Left lobe of liver (tissue), 2 donors: ENCODE measurements around the gene BPIFB6. TPM values are rescaled to one million over a fixed set of nuclear protein-coding genes. Genes with fewer than 3 reads are reported as not detected.

ENCODE experiments used
- ATAC-seq: fragments of 200-7000 bp; cut with Tn5 transposase; one replicate; pipeline ENCODE4 v1.9.1; 2020; ENCODE audit warnings: mild to moderate bottlenecking, moderate library complexity
- DNase-seq: peaks from one replicate; pipeline ENCODE4 v3.0.0-alpha.2; 2020; ENCODE audit warnings: low spot score
- total RNA-seq: library from RNA; stranded (reverse); gene quantifications from one replicate; pipeline ENCODE4 v1.2.1, GENCODE V29; 2021
- donor health status: DM: no; HTN: no; CAD: no; lungs with moderate emphysema.
- donor health status: DM: no; HTN: yes; CAD: no.

BPIFB6 gene
- total RNA-seq, 1 donor from 2014 or later = not detected

DNA sequence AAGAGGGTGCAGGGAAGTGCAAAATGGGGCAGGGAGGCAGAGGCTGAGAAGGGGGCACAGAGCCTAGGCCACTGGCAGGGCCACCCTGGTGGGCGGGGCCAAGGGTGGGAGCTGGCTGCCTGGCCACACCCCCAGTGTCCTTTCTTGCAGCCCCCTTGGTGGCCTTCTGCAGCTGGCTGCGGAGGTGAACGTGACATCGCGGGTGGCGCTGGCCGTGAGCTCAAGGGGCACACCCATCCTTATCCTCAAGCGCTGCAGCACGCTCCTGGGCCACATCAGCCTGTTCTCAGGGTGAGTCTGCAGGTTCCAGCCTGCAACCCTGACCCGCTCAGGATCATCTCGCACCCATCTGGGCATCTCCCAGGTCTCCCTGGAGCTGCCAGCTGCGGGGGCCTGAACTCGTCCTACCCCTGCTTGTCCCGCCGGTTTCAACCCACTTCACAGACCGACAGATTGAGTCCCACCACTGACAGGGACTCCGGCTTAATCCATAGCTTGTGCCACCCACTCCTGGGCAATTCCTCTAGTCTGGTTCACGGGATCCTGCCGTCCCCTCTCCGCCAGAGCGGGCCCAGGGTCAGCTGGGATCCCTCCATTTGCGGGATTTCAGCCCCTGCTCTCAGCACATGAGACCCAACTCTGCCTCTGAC lies 28.4 kb downstream of the BPIFB6 start:
- no peak for DNase-seq
- ATAC-seq = no peak

DNA sequence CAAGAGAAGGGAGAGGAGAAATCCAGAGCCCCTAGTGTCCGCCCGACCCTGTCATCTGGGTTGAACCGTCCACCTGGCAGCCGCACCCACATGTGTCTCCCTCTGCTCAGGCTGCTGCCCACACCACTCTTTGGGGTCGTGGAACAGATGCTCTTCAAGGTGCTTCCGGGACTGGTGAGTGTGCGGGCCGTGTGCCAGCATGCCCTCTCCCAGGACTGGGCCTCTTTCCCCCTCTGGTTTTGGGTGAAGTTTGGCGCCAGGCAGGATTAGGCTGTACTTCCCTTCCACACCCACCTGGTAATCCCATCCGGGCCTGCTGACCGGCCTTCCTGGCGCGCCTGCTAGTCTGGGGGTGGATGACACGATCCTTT lies 30.2 kb downstream of the BPIFB6 start:
- DNase-seq (no peak), ATAC-seq (no peak)

DNA sequence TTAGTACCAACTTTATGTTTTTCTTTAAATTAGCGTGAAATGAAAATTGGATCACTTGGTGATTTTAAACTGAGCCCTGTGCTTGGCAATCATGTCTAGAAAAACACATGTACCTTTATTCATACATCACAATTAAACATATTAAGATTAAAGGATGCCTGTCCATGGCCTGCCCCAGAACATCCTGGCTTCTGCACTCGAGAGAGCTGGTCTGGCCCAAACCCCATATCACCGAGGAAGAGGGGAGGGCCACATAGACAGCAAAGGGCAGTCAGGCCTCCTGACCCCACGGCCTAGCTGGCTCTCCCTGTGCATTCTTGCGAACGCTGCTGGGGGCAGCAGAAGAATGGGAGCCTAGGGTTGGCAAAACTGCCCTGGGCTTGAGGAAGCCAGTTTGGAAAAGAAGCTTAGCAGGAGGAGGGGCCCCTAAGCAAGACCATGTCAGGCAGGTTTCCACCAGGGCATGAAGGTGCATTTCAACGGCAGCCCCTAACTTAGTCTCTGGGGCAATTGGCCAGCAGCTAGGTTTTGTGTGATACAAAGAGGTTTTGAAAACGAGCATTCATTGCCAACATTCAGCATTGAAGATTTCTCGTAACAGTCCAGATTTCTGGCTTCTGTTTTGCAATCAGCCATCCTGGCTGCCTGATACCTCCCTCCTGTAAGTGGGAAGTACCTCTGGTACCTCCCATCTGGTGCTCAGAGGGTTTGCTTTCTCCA lies 30.8 kb downstream of the BPIFB6 start:
- DNase-seq (no peak), ATAC-seq (no peak)

DNA sequence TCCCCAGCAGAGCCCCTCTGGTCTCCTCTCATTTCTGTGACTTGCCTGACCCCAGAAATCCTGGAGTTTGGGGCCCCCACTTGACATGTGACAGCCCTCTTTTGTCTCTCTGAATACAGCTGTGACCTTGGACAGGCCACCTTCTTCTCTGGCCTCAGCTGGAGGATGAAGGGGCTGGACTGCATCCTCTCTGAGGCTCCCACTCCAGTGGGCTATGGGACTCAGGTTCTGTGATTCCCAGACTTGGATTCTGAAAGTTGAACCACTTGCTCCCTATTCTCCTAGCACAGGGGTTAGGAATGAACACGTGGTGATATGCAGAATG lies 31.3 kb downstream of the BPIFB6 start:
- DNase-seq (no peak), ATAC-seq (no peak)

DNA sequence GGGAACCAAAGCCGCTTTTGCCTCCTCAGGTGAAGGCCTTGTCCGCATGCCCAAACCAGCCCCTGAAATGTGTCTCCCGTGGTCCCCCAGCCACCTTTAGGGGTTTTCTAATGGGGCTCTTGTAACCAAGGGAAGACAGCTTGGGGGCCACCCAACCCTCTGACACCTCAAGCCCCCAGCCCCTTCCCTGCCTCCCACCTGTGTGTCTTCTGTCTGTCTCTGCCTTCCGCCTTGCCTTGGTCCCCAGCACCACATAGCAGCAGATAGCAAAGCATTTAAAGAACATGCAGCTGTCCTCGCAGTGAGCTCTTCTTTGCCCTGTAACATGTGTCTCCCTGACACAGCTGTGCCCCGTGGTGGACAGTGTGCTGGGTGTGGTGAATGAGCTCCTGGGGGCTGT lies 31.8 kb downstream of the BPIFB6 start:
- ATAC-seq (no peak), DNase-seq (no peak)

DNA sequence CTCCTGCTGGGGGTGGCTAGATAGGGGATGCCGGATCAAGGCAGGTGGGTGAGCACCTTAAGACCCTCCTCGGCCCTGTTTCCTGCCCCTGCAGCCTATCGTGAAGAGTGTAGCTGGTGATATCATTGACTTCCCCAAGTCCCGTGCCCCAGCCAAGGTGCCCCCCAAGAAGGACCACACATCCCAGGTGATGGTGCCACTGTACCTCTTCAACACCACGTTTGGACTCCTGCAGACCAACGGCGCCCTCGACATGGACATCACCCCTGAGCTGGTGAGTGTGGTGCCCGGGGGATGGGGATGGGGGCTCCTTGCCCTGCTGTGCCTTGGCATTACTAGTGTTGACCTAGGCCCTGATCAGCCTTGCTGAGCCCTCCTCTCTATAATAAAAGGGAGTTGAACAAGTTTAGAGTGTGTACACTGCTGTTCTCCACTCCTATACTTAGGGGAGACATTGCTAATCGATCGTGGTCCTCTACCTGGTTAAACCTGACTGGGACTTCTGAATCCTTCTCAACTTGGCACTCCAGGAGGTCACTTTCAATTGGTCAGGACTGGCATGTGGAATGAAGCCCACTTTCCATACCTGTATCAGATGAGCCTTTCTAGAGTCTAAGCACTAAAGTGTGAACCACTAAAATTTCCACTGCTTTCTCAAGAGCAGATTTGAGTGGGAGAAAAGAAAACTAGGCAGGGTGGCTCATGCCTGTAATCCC lies 33.3 kb downstream of the BPIFB6 start:
- no peak for ATAC-seq
- no peak for DNase-seq

DNA sequence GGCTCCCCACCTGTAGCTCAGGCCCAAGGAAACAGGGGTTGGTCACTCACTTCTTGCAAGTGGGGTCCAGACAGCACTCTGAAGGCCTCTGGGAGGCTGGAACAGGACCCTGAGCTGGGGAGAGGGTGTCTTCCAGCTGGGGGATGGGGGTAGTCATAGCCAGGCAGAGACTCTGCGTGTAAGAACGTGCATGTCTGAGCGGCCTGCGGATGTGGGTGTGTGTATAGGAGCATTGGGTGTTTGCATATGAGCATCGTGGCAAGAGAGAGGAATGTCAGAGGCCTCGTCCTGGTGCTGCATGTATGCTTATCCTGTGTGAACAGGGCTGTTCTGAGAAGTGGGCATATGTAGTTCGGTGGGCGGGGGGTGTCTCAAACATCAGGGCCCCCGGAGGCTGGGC lies 34.3 kb downstream of the BPIFB6 start:
- ATAC-seq (no peak), DNase-seq (no peak)

DNA sequence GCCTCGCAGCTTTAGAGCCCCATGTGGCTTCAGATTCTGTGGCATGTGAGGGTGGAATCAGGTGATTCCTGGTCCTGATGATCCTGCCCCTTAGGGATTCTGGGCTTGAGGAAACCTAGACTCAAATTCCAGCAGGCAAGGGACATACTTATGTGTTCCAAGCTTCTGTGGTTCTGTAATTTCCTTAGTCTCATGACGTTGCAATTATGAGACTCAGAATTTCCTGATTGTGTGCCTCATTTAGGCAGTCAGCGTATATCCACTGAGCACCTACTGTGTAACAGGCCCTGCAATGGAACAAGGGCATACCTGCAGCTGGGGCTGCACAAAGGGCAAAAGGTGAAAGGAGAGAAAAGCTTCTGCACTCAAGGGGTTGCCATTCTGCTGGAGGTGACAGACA lies 36.4 kb downstream of the BPIFB6 start:
- DNase-seq = no peak
- no peak for ATAC-seq

DNA sequence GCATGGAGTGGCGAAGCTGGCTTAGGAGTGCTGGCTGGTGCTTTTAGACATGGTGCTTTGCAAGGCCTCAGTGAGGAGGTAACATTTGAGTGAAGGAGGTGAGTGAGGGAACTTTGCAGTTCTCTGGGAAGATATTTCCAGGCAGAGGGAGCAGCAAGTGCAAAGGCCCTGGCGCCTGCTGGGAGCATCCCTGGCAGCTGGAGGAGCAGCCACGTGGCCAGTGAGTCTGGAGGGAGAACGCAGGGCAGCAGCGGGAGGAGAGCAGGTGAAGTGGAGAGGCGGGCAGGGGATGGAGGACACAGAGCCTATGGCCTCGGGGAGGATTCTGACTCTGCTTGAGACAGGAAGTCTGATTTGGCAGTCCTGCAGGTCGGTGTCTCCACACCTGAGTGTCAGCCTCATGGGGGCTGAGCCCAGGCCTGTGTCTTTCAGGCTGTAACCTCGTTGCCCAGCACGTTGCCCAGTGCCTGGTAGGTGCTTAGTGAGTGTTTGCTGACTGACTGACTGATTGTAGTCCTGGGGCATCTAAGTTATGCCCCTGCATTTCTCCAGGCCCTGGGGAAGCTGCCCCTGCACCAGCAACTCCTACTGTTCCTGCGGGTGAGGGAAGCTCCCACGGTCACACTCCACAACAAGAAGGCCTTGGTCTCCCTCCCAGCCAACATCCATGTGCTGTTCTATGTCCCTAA lies 36.9 kb downstream of the BPIFB6 start:
- DNase-seq (no peak), ATAC-seq (no peak)

DNA sequence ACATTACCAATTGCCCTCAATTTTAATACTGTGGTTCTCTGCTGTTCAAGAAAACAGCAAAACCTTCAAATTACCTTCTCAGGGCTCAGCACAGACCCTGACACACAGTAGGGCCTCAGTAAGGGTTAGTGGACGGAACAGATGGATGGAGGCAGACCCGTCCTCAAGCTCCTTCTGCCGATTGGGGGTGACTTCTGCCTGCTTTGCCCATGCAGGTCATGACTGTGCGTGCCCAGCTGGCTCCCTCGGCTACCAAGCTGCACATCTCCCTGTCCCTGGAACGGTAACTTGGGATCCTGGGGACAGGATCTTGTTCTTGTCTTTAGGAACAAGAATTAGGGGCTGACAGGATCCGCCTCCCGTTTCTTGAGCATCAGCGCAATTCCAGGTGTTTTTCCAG lies 38.2 kb downstream of the BPIFB6 start:
- ATAC-seq (no peak), DNase-seq (no peak)

DNA sequence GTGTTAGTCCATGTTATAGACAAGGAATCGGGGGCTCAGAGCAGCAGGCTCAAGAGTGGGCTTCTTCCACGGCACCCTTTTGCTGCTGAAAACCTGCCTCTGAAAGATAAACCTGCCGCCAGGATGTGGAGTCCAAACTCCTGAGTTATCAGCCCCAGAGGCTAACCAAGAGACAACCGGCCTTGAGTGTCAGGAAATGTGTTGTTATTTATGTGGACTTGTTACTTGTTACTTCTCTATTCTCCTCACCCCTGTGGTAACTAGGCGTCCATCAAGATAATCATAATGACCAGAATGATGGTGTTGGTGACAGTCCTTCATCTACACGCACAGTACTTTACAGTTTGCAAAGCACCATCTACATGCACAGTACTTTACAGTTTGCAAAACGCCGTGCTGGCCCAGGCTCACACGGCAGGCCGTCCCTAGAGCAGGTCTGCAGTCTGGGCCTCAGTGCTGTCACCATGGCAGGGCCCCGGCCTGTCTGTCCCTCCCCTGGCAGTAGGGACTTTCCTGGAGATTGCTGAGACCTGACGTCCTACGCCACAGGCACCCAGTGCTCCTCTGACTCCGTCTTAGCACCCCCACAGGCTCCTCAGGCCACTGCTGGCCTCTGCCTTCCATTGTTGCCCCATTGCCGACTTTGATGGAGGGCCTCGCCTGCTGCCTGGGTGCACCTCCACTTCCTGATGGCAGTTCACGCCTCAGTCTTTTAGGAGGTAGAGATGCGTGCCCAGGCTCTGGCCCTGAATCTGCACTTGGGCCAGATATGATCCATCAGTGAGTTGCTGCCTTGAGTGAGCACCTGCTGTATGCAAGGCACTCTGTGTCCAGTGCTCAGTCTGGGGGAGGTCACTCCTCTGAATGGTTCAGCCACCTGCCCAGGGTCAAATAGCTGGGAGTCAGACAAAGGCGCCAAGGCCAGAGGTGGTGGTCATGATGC lies 38.9 kb downstream of the BPIFB6 start:
- DNase-seq (no peak), ATAC-seq (no peak)

DNA sequence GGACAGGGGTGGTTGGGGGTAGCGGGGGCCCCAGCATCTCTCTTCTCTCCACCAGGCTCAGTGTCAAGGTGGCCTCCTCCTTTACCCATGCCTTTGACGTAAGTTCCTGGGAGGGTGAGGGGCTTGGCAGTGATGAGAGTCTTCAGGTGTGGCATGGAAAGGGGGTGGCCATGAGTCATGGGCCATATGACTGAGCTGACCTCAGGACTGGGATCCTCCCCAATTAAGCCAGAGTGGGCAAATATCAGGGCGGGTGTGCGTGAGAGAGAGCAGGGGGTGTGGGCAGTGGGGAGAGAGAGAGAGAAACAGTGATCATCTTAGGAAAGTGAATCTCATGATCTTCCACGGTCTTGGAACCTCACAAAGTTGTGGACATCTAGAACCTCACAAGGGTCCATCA lies 39.8 kb downstream of the BPIFB6 start:
- DNase-seq = no peak
- no peak for ATAC-seq

DNA sequence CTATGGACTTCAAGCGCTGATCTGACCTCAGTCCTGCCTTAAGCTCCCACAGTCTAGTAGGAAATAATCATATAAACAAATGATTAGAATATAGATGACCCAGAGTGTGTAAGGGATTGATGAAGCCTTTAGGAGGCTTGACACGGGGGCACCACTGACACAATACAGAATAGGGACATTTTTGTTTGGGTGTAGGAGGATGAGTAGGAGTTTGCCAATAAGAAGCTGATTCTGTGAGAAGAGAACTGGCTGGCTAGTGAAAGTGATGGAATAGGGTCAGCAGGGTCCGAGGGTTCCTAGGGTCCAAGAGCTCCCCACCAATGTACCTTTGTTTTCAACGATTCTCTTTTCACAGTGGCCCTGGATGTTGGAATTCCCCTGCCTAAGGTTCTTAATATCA lies 40.9 kb downstream of the BPIFB6 start:
- DNase-seq = no peak
- no peak for ATAC-seq

DNA sequence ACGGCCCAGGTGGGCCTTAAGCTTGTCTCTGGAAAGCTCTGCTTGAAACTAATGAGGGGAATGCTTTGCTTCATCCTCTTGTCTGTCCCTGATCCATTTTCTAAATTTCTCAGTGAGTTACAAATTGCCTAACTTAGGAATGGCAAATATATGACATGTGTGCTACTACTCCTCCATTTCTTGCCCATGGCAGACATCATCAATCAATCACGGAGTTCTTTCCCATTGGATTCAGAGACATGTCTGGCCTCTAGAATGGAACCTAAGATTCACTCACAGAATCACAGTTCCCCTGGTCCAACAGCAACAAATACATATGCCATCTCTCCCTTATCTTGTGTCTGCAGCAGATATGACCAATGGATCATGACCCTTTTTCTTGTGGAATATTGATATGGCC lies 41.4 kb downstream of the BPIFB6 start:
- ATAC-seq (no peak), DNase-seq (no peak)

DNA sequence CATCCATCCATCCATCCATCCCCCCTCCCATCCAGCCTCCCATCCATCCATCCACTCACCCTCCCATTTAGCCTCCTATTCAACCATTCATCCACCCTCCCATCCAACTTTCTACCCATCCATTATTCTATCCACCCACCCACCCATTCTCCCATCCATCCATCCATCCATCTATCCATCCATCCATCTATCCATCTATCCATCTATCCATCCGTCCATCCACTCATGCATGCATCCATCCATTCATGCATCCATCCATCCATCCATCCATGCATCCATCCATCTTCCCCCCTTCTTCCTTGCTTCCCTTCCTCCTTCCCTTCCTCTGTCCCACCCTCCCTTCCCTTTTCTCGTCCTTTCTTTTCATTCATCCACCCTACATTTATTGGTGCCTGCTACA lies 43.2 kb downstream of the BPIFB6 start:
- ATAC-seq (no peak), DNase-seq (no peak)

DNA sequence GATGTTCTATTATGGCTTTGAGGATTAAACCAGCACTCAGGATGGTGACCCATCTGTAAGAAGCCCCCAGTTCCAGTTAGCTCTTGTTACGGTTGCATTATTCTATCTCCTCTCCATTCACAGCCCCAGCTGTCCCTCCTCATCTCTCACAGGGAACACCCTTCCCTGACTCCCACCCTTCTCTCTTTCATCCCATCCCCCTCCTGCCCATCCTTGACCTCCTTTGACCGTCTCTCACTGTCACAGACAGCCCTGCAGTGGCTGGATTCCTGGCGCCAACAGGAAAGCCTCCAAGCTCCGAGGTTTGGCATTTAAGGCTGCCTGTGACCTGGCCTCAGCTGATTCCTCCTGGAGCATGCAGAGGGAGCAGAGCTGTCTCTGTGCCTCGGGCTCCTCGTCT lies 43.8 kb downstream of the BPIFB6 start:
- ATAC-seq (no peak), DNase-seq (no peak)

DNA sequence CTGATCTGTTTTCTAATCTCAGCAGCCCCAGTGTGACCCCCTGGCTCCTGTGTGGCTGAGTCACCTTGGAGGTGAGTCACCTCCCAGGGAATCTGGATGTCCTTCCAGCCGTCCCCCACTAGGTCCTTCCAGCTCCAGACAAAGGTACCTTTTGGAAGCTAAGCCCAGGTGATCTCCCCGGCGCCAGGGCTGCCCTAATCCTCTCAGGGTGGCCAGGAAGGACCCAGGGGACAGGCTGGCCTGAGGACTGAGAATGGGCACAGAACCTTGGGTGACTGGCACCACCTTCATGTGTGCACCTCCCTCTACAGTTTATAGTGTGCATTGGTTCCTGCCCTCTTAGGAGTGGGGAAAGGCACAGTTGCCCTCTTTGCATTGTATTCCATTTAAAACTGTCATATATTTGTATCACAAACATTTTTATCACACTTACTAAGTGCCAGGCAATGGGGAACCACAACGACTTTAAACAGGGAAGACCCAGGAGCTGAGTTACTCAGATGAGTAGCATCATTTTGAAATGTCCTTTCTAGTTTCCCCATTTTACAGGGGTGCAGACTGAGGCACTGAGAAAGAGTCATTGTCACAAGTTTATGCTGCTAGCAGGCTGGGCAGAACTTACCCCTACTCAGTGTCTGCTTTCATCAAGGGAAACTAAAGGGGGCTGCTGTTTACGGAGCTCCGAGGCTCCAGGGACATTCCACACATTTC lies 45.4 kb downstream of the BPIFB6 start:
- DNase-seq (no peak), ATAC-seq (peak; percentile 60)

DNA sequence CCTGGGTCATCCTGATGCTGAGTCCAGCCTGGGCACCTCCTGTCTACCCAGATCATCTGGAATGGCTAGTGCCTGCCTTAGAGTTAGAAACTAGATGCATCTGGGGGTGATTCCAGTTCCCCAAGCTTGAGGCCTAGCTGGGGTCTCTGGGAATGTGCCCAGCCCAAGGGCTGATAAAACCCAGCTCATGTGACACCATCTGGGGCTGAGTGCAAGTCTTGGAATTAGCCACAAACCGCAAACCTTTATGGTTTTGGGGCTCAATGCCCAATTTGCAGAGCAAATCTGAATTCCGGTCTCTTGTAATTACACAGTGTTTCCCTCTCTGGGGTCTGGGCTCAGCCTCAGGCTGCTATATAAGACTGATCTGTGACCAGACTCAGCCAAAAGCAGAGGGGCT lies 47.8 kb downstream of the BPIFB6 start, which contains the start of gene BPIFB4:
Gene BPIFB4, plus strand, starts transcription at position 385 of the 400 bp plus-strand sequence. CDS start 1,884 bp downstream, outside the sequence.
- DNase-seq = no peak
- ATAC-seq = no peak

DNA sequence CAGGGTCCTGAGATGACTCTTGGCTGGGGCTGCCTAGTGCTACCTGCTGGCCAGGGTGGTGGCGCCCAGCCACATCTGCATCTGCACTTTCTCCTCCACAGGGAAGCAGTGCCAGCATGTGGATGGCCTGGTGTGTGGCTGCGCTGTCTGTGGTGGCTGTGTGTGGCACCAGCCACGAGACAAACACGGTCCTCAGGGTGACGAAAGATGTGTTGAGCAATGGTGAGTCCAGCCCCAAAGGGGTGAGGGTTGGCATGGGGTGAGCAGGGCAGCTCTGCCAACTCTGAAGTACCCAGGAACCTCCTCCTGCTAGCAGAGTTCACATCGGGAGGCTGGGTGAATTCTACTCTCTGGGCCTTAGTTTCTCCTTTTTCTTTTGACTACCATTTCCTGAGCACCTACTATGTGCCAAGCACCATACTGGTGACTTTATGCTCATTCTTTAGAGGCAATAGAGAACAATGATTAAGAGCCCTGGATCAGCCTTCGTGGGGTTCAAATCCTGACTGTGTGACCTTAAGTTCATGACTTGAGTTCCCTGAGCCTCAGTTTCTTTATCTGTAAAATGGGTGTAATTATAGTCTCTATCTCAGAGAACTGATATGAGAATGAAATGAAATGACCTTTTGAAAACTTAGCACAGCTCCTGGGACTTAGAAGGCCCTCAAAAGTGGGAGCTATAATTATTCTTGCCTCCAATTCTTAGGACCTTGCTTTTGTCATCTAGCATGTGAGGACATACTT lies 50.1 kb downstream of the BPIFB6 start:
- DNase-seq (peak; percentile 58), ATAC-seq (peak; percentile 68)
